IMR-90 (cell line): Measurements from ENCODE around the gene MYL11. TPM values are rescaled to one million over a fixed set of nuclear protein-coding genes. Genes with fewer than 3 reads are reported as not detected.

Experiments used
- CHD1 ChIP-seq: IDR thresholded peaks from 2 replicates; pipeline ENCODE4 v1.6.1; 2012; ENCODE audit warnings: low read depth, low read length, improper control_type of control experiment
- FOS ChIP-seq: fragments of 150-350 bp; IDR thresholded peaks from 2 replicates; pipeline ENCODE4 v1.6.1; 2016; ENCODE audit warnings: low read depth, low read length
- MAZ ChIP-seq: IDR thresholded peaks from 2 replicates; pipeline ENCODE4 v1.6.1; 2012; ENCODE audit warnings: low read depth, mild to moderate bottlenecking, low read length, improper control_type of control experiment, moderate library complexity, borderline replicate concordance
- MXI1 ChIP-seq: IDR thresholded peaks from 2 replicates; pipeline ENCODE4 v1.6.1; 2012; ENCODE audit warnings: low read depth, mild to moderate bottlenecking, low read length, moderate library complexity, borderline replicate concordance
- POLR2A ChIP-seq: IDR thresholded peaks from 2 replicates; pipeline ENCODE4 v1.6.1; 2012; ENCODE audit warnings: mild to moderate bottlenecking, low read depth, low read length
- RAD21 ChIP-seq: IDR thresholded peaks from 2 replicates; pipeline ENCODE4 v1.6.1; 2012; ENCODE audit warnings: low read length, improper control_type of control experiment
- polyA plus RNA-seq, 3 experiments: library from polyadenylated mRNA; depleted of rRNA; stranded (reverse); fragments of >200 nt; gene quantifications; 2 replicates each; pipeline ENCODE4 v1.2.3, GENCODE V29; 2012; ENCODE audit warnings: low replicate concordance in 1 of 3
- total RNA-seq: library from RNA; depleted of rRNA; stranded (reverse); fragments of >200 nt; gene quantifications from 2 replicates; pipeline ENCODE4 v1.2.3, GENCODE V29; 2012
- TF ChIP-seq, protein P1 (sequence below): fragments of 150-350 bp; IDR thresholded peaks from 2 replicates; pipeline ENCODE4 v1.6.1; 2016; ENCODE audit warnings: low read depth, mild to moderate bottlenecking, low read length, moderate library complexity, borderline replicate concordance

The MYL11 gene
- total and polyA plus RNA-seq, 2 of the 4 experiments (the other 2 are of a cell fraction): 1.1 TPM; not detected in 1

DNA sequence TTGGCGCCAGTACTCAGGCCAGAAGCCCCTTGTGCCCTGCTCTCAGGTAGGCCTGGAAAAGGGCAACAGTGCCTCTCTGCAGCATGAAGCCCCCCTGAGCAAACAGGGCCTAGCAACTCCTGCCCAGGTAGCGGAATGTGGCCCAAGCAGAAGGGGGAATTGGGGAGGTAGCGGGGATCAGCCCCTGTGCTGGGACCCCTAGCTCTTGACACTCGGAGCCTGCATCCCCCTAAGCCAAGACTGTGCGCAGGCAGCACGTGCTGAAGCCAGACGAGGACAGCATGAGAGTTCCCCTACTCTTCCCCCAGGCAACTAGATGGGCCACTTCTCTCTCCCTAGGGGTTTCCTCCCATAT is 18.7 kb upstream of the MYL11 start (continued):
- TF ChIP-seq, protein P1, sequence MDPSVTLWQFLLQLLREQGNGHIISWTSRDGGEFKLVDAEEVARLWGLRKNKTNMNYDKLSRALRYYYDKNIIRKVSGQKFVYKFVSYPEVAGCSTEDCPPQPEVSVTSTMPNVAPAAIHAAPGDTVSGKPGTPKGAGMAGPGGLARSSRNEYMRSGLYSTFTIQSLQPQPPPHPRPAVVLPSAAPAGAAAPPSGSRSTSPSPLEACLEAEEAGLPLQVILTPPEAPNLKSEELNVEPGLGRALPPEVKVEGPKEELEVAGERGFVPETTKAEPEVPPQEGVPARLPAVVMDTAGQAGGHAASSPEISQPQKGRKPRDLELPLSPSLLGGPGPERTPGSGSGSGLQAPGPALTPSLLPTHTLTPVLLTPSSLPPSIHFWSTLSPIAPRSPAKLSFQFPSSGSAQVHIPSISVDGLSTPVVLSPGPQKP: no peak
- TF ChIP-seq MXI1: no peak
- TF ChIP-seq CHD1: no peak
- no peak for TF ChIP-seq RAD21
- no peak for TF ChIP-seq FOS
- no peak for TF ChIP-seq POLR2A
- no peak for TF ChIP-seq MAZ
